Mononuclear cell (primary cell): Measurements from ENCODE around the gene BMP7. TPM values are rescaled to one million over a fixed set of nuclear protein-coding genes. Genes with fewer than 3 reads are reported as not detected.
"Not testable (repeated sequence)": the region's sequence is repeated elsewhere in the genome, so short reads cannot be mapped to it uniquely, and the experiment has no call there.

ENCODE experiments used
- H3K27me3 ChIP-seq: 2 replicates; pipeline ENCODE4 v1.6.0; 2011; ENCODE audit warnings: low read length, control low read depth; ENCODE audit not compliant: insufficient read depth
- H3K4me1 ChIP-seq: 2 replicates; pipeline ENCODE4 v1.5.1; 2011; ENCODE audit warnings: mild to moderate bottlenecking, low read length, control low read depth; ENCODE audit not compliant: insufficient read depth
- H3K4me3 ChIP-seq: 2 replicates; pipeline ENCODE4 v1.5.1; 2011; ENCODE audit warnings: mild to moderate bottlenecking, low read length, moderate library complexity
- H3K9me3 ChIP-seq: 2 replicates; pipeline ENCODE4 v1.5.1; 2011; ENCODE audit warnings: low read depth, mild to moderate bottlenecking, control low read depth, low read length
- total RNA-seq: library from RNA; depleted of rRNA; stranded (reverse); fragments of >200 nt; gene quantifications from one replicate; pipeline ENCODE4 v1.2.3, GENCODE V29; 2012

The BMP7 gene
- total RNA-seq, 1 donor, result not detected

DNA sequence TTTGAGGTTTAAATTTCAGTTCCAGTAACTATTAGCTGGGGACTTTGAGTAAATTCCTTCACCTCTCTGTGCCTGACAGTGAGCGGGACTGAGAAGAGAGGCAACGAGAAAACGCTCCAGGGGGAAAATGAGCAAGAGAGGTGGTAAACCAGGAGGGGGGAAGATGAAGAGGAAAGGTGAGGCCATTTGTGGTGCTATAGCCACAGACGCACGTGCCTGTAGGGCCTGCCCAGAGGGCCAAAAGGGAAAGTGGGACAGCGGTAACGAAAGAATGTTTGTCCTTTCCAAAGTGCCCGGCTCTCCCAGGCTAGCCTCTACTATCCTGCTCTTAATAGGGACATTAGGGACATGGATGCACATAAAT, 99.2 kb downstream of the BMP7 start:
- H3K4me1 ChIP-seq, result no peaks in the 10 kb centered on the region

GRCh38 chr20:57166568-57167291, 99.7 kb downstream of the BMP7 start:
- Histone ChIP-seq H3K9me3 (no peaks in the 10 kb centered on the region), H3K27me3 (no peaks in the 10 kb centered on the region), H3K4me3 (no peak overlapping the region), H3K4me1 (no peaks in the 10 kb centered on the region)

More for the DNA sequence above, 99.2 kb downstream of the BMP7 start:
- H3K4me3 ChIP-seq, result no peak overlapping the region
- H3K27me3 ChIP-seq, result no peaks in the 10 kb centered on the region
- H3K9me3 ChIP-seq, result no peaks in the 10 kb centered on the region

DNA sequence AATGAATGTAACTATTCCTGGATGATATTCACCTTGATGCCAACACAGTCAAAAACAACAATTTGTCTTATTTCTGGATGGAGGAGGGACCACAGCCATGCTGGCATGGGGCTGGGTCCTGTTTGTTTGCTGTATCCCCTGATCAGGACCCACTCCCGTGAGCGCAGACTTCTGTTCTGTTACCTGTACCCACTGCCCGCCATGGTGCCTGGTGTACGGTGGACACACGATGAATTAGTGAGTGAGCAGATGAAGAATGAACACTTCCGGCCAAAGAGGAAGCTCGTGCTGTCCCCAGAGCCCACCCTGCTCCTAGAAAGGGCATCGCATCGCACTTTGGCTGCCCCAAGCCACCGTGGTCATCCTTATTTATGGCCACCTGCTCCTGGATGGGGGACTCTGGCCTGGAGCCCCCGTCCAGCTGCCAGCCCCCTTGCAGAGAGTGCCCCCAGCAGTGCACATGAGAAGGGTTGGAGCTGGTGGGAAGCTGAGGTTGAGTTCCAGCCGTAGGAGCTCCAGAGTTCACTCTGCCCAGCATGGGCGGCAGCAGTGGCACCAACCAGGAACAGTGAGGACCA, 100.9 kb downstream of the BMP7 start:
- Histone ChIP-seq H3K4me3 (no peak overlapping the region), H3K9me3 (no peaks in the 10 kb centered on the region), H3K27me3 (no peaks in the 10 kb centered on the region), H3K4me1 (no peaks in the 10 kb centered on the region)

- no peak overlapping the region for H3K4me3 ChIP-seq
- no peaks in the 10 kb centered on the region for H3K4me1 ChIP-seq
- H3K27me3 ChIP-seq, result no peaks in the 10 kb centered on the region
- no peaks in the 10 kb centered on the region for H3K9me3 ChIP-seq
Observed at GRCh38 chr20:57164872-57165271, 101.6 kb downstream of the BMP7 start.

DNA sequence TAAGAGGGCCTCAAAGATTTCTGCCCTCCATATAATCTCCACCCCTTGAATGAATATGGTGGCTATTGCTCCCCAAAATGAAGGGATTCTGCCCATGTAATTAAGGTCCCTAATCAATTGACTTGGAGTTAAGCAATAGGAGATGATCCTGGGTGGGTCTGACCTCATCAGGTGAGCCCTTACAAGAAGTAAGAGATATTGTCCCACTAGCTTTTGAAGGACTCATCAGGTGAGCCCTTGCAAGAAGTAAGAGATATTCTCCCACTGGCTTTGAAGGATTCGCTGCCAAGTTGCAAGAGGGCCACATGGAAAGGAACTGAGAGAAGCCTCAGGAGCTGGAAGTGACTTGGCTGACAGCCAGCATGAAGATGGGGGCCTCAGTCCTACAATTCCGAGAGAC, 103.4 kb downstream of the BMP7 start:
- H3K4me1 ChIP-seq, result no peaks in the 10 kb centered on the region
- no peaks in the 10 kb centered on the region for H3K9me3 ChIP-seq
- H3K4me3 ChIP-seq, result no peak overlapping the region
- H3K27me3 ChIP-seq, result no peaks in the 10 kb centered on the region

DNA sequence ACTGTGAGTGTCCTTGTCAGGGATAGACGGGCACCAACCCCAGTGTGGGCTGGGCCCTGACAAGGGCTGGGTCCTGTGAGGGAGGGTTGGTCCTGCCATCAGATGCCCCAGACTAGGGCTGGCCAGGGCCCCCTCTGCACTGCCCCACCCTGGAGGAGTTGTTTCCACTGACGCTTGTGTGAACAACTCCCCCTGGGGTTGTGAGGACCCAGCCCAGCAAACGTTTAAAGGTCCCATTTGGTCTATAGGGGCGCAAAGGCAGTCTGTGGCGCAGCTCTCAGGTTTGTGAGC, 104.1 kb downstream of the BMP7 start:
- no peak overlapping the region for H3K4me3 ChIP-seq
- H3K9me3 ChIP-seq, result no peaks in the 10 kb centered on the region
- H3K4me1 ChIP-seq, result no peaks in the 10 kb centered on the region
- no peaks in the 10 kb centered on the region for H3K27me3 ChIP-seq

DNA sequence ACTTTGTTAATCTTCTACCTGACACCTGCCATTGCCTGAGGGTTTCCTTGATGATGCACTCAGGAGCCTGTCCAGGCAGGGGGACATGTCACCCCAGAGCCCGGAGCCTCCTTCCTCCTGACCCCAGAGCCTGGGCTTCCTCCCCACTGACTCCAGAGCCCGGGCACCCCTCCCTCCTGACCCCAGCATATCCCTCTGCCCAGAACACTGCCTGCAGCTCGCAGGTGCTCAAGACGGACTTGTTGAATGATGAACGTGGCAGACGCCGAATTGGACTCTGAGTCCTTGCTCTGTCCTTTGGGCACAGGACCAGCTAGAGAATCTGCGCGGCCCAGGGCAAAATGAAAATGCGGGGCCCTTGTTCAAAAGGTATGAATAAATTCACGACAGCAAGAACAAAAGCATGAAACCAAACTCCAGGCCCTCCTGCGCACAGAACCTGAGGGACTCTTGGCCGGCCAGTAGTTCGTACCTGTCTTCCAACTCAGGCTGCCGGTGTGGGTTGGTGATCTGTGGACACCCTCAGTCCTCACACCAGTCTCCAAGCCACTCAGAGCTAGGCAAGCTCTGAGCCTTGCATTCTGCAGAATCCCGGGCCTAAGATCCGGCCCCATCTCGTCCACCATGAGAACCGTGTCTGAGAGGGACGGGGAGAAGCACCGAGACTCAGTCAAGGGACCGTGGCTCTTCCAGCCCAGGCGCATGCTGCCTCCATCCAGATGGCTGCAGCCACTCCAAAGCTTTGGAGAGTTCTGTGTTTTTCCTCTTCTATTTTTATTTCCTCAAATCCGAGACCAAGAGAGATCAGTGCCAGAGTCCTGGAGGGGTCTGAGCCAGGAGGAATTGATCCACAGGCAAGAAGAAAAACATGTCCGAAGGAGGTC, 104.7 kb downstream of the BMP7 start:
- no peaks in the 10 kb centered on the region for H3K27me3 ChIP-seq
- no peaks in the 10 kb centered on the region for H3K4me1 ChIP-seq
- no peaks in the 10 kb centered on the region for H3K9me3 ChIP-seq
- no peak overlapping the region for H3K4me3 ChIP-seq

- Histone ChIP-seq H3K27me3 (no peaks in the 10 kb centered on the region), H3K4me3 (no peak overlapping the region), H3K9me3 (no peaks in the 10 kb centered on the region), H3K4me1 (no peaks in the 10 kb centered on the region)
Observed at GRCh38 chr20:57160985-57161384, 105.5 kb downstream of the BMP7 start.

- Histone ChIP-seq H3K4me1 (no peaks in the 10 kb centered on the region), H3K9me3 (no peaks in the 10 kb centered on the region), H3K27me3 (no peaks in the 10 kb centered on the region), H3K4me3 (no peak overlapping the region)
Observed at GRCh38 chr20:57159945-57160610, 106.4 kb downstream of the BMP7 start.

DNA sequence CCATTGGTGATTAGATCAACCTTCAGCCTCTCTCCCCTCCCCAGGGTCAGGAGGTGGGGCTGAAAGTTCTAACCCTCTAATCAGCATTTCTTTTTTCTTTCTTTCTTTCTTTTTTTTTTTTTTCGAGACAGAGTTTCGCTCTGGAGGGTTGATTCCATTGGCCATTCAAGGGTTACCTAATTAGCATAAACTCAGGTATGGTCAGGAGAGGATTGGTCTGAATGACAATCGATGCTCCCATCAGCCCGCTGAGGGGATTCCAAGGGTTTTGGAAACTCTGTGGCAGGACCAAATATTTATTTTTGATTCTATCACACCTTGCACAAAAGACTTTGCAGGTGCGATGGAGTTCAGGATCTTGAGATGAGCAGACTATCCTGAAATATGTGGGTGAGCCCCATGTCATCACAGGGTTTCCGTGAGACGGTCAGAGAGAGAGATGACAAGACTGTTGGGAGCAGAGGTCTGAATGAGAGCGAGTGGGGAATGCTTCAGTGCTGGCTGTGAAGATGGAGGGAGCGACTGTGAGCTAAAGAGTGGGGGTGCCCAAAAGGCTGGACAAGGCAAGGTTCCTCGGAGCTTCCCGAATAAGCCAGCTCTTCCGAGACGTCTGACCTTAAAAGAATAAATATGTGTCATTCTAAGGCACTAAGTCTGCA, 107.1 kb downstream of the BMP7 start:
- no peaks in the 10 kb centered on the region for H3K9me3 ChIP-seq

GRCh38 chr20:57158474-57158873, 108.0 kb downstream of the BMP7 start:
- Histone ChIP-seq H3K27me3 (no peaks in the 10 kb centered on the region), H3K9me3 (no peaks in the 10 kb centered on the region), H3K4me1 (no peaks in the 10 kb centered on the region), H3K4me3 (no peak overlapping the region)

More for the DNA sequence above, 107.1 kb downstream of the BMP7 start:
- no peaks in the 10 kb centered on the region for H3K4me1 ChIP-seq
- H3K27me3 ChIP-seq, result no peaks in the 10 kb centered on the region
- no peak overlapping the region for H3K4me3 ChIP-seq

DNA sequence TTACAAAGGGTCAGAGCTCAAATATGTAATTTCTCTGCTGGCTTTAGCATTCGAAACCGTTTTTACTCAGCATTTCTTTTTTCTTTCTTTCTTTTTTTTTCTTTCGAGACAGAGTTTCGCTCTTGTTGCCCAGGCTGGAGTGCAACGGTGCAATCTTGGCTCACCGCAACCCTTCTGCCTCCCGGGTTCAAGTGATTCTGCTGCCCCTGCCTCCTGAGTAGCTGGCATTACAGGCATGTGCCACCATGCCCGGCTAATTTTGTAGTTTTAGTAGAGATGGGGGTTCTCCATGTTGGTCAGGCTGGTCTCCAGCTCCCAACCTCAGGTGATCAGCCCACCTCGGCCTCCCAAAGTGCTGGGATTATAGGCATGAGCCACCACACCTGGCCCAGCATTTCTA, 108.7 kb downstream of the BMP7 start:
- not testable (repeated sequence) for H3K4me1 ChIP-seq, H3K27me3 ChIP-seq, H3K4me3 ChIP-seq, H3K9me3 ChIP-seq

- no peaks in the 10 kb centered on the region for H3K9me3 ChIP-seq
- H3K27me3 ChIP-seq, result no peaks in the 10 kb centered on the region
- no peak overlapping the region for H3K4me3 ChIP-seq
- H3K4me1 ChIP-seq, result no peaks in the 10 kb centered on the region
Observed at GRCh38 chr20:57157106-57157691, 109.2 kb downstream of the BMP7 start.

DNA sequence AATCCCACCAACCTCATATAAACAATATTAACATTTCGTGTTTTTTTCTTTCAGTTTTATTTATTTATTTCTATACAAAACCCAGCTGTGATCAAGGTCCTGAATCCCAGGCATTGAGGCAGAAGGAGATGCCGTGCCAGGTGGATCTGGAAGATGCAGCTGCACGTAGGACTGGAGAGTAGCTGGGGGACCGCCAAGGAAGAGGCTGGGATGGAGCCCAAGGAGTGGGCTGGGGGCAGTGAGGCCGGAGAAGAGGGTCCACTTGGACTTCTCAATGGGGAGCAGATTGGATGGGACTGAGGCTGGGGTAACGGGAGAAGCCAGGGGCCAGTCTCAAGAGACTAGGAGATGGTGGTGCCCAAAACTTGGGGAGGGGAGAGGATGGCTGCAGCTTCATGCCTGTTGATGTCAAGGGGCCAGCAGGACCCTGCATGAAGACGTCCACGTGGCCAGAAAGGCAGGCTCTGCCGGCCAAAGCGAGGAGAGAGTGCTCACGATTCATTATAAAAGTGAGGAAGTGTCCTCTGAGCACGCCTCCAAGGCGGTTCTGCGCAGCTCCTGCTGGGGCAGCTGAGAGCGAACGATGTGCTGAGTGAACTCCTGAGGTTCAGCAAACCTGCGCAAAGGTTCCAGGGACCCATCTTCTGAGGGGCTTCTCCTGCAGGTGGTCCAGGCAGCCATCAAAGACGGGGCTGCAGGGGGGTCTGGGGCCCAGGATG, 110.3 kb downstream of the BMP7 start:
- H3K9me3 ChIP-seq, result no peaks in the 10 kb centered on the region
- no peak overlapping the region for H3K4me3 ChIP-seq
- H3K4me1 ChIP-seq, result no peaks in the 10 kb centered on the region
- no peaks in the 10 kb centered on the region for H3K27me3 ChIP-seq
